Measurements from ENCODE around the gene TSPAN32.

Gene TSPAN32

GRCh38 chr11:2301631-2302305, at the start of gene TSPAN32, which contains the start of gene C11orf21:
Gene TSPAN32, plus strand, starts transcription at chr11:2302013. Its CDS starts 137 bp downstream, at chr11:2302150.
Gene C11orf21, minus strand, starts transcription at chr11:2301918. Its CDS starts 110 bp downstream, at chr11:2301808.
- peak; percentile 18 for DNase-seq (ENCODE audit: low read depth)

- DNase-seq (ENCODE audit: low read depth), result no peak
Observed at GRCh38 chr11:2252018-2252417, 49.8 kb upstream of the TSPAN32 start.

GRCh38 chr11:2256293-2256913, 45.4 kb upstream of the TSPAN32 start:
- no peak for DNase-seq (ENCODE audit: low read depth)

- no peak for DNase-seq (ENCODE audit: low read depth)
Observed at GRCh38 chr11:2256951-2257700, 44.7 kb upstream of the TSPAN32 start.

- DNase-seq (ENCODE audit: low read depth), result no peak
Observed at GRCh38 chr11:2258501-2259465, 43.0 kb upstream of the TSPAN32 start.

GRCh38 chr11:2259466-2259830, 42.4 kb upstream of the TSPAN32 start:
- DNase-seq (ENCODE audit: low read depth), result no peak

GRCh38 chr11:2259897-2260451, 41.8 kb upstream of the TSPAN32 start:
- DNase-seq (ENCODE audit: low read depth), result no peak

- no peak for DNase-seq (ENCODE audit: low read depth)
Observed at GRCh38 chr11:2260491-2261364, 41.1 kb upstream of the TSPAN32 start.

GRCh38 chr11:2261436-2262230, 40.2 kb upstream of the TSPAN32 start:
- DNase-seq (ENCODE audit: low read depth), result no peak

GRCh38 chr11:2262301-2263070, 39.3 kb upstream of the TSPAN32 start:
- DNase-seq (ENCODE audit: low read depth), result no peak

- DNase-seq (ENCODE audit: low read depth), result no peak
Observed at GRCh38 chr11:2263071-2263565, 38.7 kb upstream of the TSPAN32 start.

GRCh38 chr11:2263724-2264360, 38.0 kb upstream of the TSPAN32 start:
- no peak for DNase-seq (ENCODE audit: low read depth)

- no peak for DNase-seq (ENCODE audit: low read depth)
Observed at GRCh38 chr11:2264366-2265053, 37.3 kb upstream of the TSPAN32 start.

GRCh38 chr11:2265396-2265795, 36.4 kb upstream of the TSPAN32 start:
- no peak for DNase-seq (ENCODE audit: low read depth)

GRCh38 chr11:2265854-2266585, 35.8 kb upstream of the TSPAN32 start:
- DNase-seq (ENCODE audit: low read depth), result no peak

GRCh38 chr11:2266586-2267305, 35.1 kb upstream of the TSPAN32 start:
- DNase-seq (ENCODE audit: low read depth), result no peak

Measured in EH (cell line).